K562 (cell line): ENCODE data around the gene BET1L. TPM values are rescaled to one million over a fixed set of nuclear protein-coding genes. Genes with fewer than 3 reads are reported as not detected.

ENCODE experiments used
- ATAC-seq: fragments of 200-7000 bp; cut with Tn5 transposase; 3 replicates; pipeline ENCODE4 v1.9.1; 2020; ENCODE audit warnings: moderate library complexity
- BruUV-seq: library from RNA; stranded (reverse); fragments of 400-500 nt; replicated peaks from 2 replicates; lab custom pipeline; 2021; lab: Mats Ljungman, UMichigan
- CTCF ChIA-PET: fragments of 300-600 bp; formaldehyde crosslinking; extraction: SDS; loops from one replicate; lab custom pipeline; 2021; ENCODE audit warnings: low intra/inter-chr PET ratio; lab: Yijun Ruan, JAX
- POLR2A ChIA-PET: fragments of 300-600, 350-650 bp; sonication (Branson Sonifier 250); formaldehyde crosslinking; extraction: SDS; loops from one replicate; lab custom pipeline; 2021; ENCODE audit warnings: antibody characterized with exemption, inconsistent platforms; lab: Yijun Ruan, JAX
- DNase-seq, 4 experiments: peaks; one replicate each; pipeline versions ENCODE4 v3.0.0 to v3.0.0-alpha.2; 2011 to 2018; ENCODE audit warnings: low spot score in 3 of 4, mixed read lengths in 3 of 4; ENCODE audit errors: extremely low read depth in 1 of 4
- FAIRE-seq: peaks from 2 replicates; lab custom pipeline; 2011; peaks lifted over from hg19 to GRCh38; lab: Jason Lieb, UNC
- H2AFZ ChIP-seq: 2 replicates; pipeline ENCODE4 v1.6.0; 2011; ENCODE audit warnings: low read depth, low read length, control low read depth, inconsistent platforms
- H3K27ac ChIP-seq: fragments of 200-600 bp; 3 replicates; pipeline ENCODE4 v1.8.0; 2011; ENCODE audit warnings: low read depth, mild to moderate bottlenecking, control low read depth, inconsistent platforms, low read length, moderate library complexity, mixed read lengths; ENCODE audit errors: extremely low read depth
- H3K27me3 ChIP-seq, 2 experiments: fragments of 300-600 bp in 1 of 2; 2 replicates in 1 of 2; 3 replicates in 1 of 2; pipeline versions ENCODE4 v1.6.0 to v1.8.0; 2011; ENCODE audit warnings: inconsistent platforms in 2 of 2, low read length in 2 of 2, mild to moderate bottlenecking in 1 of 2, mixed read lengths in 1 of 2, moderate library complexity in 1 of 2; ENCODE audit not compliant: control insufficient read depth in 2 of 2, insufficient read depth in 2 of 2
- H3K36me3 ChIP-seq: fragments of 300-600 bp; 3 replicates; pipeline ENCODE4 v1.8.0; 2011; ENCODE audit warnings: mild to moderate bottlenecking, low read length, inconsistent platforms; ENCODE audit not compliant: control insufficient read depth, insufficient read depth
- H3K4me1 ChIP-seq, 2 experiments: fragments of 200-600 bp in 1 of 2; replicated peaks in 1 of 2; 2 replicates in 1 of 2; 3 replicates in 1 of 2; pipeline versions ENCODE4 v1.5.1 to v1.8.0; 2011; ENCODE audit warnings: inconsistent platforms in 2 of 2, low read length in 2 of 2, mild to moderate bottlenecking in 1 of 2, mixed read lengths in 1 of 2, moderate library complexity in 1 of 2; ENCODE audit not compliant: control insufficient read depth in 2 of 2, insufficient read depth in 2 of 2
- H3K4me2 ChIP-seq: 2 replicates; pipeline ENCODE4 v1.6.1; 2011; ENCODE audit warnings: low read length, control low read depth, inconsistent platforms, mixed read lengths; ENCODE audit not compliant: insufficient read depth
- H3K4me3 ChIP-seq: fragments of 200-600 bp; sonication (generic), shearing (Covaris generic); 2 replicates; pipeline ENCODE4 v1.5.1; 2016; ENCODE audit warnings: control low read depth, inconsistent platforms
- H3K79me2 ChIP-seq: fragments of 200-600 bp; 3 replicates; pipeline ENCODE4 v1.8.0; 2011; ENCODE audit warnings: low read length, inconsistent platforms; ENCODE audit not compliant: control insufficient read depth, insufficient read depth
- H3K9ac ChIP-seq, 2 experiments: 2 replicates each; pipeline versions ENCODE4 v1.6.0 to v1.6.1; 2011; ENCODE audit warnings: low read depth in 2 of 2, low read length in 2 of 2, control low read depth in 1 of 2, inconsistent platforms in 1 of 2, mild to moderate bottlenecking in 1 of 2, mixed read lengths in 1 of 2; ENCODE audit not compliant: insufficient read depth in 1 of 2
- H3K9me1 ChIP-seq: one replicate; pipeline ENCODE4 v1.6.0; 2011; ENCODE audit warnings: inconsistent platforms, mild to moderate bottlenecking, low read length, moderate library complexity; ENCODE audit not compliant: control insufficient read depth, insufficient read depth
- H3K9me3 ChIP-seq: replicated peaks from 2 replicates; pipeline ENCODE4 v1.5.1; 2011; ENCODE audit warnings: low read depth, low read length, inconsistent platforms; ENCODE audit not compliant: control insufficient read depth, insufficient read depth
- H4K20me1 ChIP-seq: replicated peaks from 2 replicates; pipeline ENCODE4 v1.6.1; 2011; ENCODE audit warnings: low read length, inconsistent platforms, mixed read lengths; ENCODE audit not compliant: control insufficient read depth, insufficient read depth
- HBP1 ChIP-seq: fragments of 450-650 bp; formaldehyde crosslinking; IDR thresholded peaks from 2 replicates; pipeline ENCODE4 v1.4.0; 2022; ENCODE audit warnings: missing genetic modification characterization
- HMGXB4 ChIP-seq: sonication (generic); formaldehyde crosslinking; IDR thresholded peaks from 2 replicates; pipeline ENCODE4 v1.8.1; 2023; ENCODE audit warnings: mild to moderate bottlenecking, missing genetic modification reagents
- RNF219 ChIP-seq: fragments of 250-450 bp; sonication (Bioruptor Pico); IDR thresholded peaks from 2 replicates; pipeline ENCODE4 v1.5.0; 2022; ENCODE audit warnings: mild to moderate bottlenecking
- ZFX ChIP-seq: sonication (generic); formaldehyde crosslinking; IDR thresholded peaks from 2 replicates; pipeline ENCODE4 v1.8.0; 2022; ENCODE audit warnings: mild to moderate bottlenecking, missing genetic modification reagents, moderate library complexity
- ZMIZ1 ChIP-seq, 2 experiments: fragments of 150-350 bp in 1 of 2; IDR thresholded peaks; 2 replicates each; pipeline ENCODE4 v1.6.1; 2012 to 2016; ENCODE audit warnings: low read depth in 2 of 2, low read length in 2 of 2, mild to moderate bottlenecking in 1 of 2, moderate library complexity in 1 of 2
- ZNF780A ChIP-seq: fragments of 250-450 bp; sonication (Bioruptor Pico); IDR thresholded peaks from 2 replicates; pipeline ENCODE4 v1.5.0; 2021; ENCODE audit warnings: mild to moderate bottlenecking
- WGBS: fragments of 100-300 bp; shearing (Covaris generic); methylation state at CpG from one replicate; pipeline ENCODE4 v1.1.6; 2016; ENCODE audit warnings: low coverage, mixed read lengths; ENCODE audit not compliant: insufficient coverage; ENCODE audit errors: missing lambda C conversion rate; 5-methylcytosine and 5-hydroxymethylcytosine counted together
- in situ Hi-C: fragments of 300-500 bp; cut with MboI; formaldehyde crosslinking; loops from 4 replicates; pipeline ENCODE4 v1.15.0; 2018; ENCODE audit warnings: inconsistent platforms, mixed read lengths
- intact Hi-C: fragments of 100-400 bp; cut with micrococcal nuclease; formaldehyde crosslinking; loops from 2 replicates; pipeline ENCODE4 v1.14.2; 2022
- polyA plus RNA-seq, 8 experiments: library from polyadenylated mRNA; depleted of rRNA in 4 of 8; stranded (reverse) in 5 of 8; unstranded in 3 of 8; fragments of >200 nt; fragmentation: Nextera tagmentation in 2 of 8; fragmentation: Illumina TruSeq in 1 of 8; extraction: Ambion mirVana in 2 of 8; extraction: Trizol in 1 of 8; gene quantifications; 2 replicates each; pipeline versions ENCODE4 v1.2.1 to v1.2.3, GENCODE V29; 2011 to 2014; ENCODE audit warnings: inconsistent platforms in 1 of 8, missing spikeins in 1 of 8
- total RNA-seq, 7 experiments: library from RNA; depleted of rRNA in 6 of 7; stranded (reverse); fragments of >200 nt in 6 of 7; fragmentation: Illumina TruSeq in 2 of 7; extraction: Trizol in 2 of 7; gene quantifications; 2 replicates each; pipeline versions ENCODE4 v1.2.1 to v1.2.3, GENCODE V29; 2011 to 2021; ENCODE audit warnings: low replicate concordance in 1 of 7

BET1L gene
- total and polyA plus RNA-seq, 9 of the 15 experiments (the other 6 are each of a cell fraction or from before 2014, with no cell fraction given): 9.9 to 69.1 (median 19.9) TPM

GRCh38 chr11:225734-226453, 18.7 kb upstream of the BET1L start:
- CTCF ChIA-PET: no interaction called here
- no peak for TF ChIP-seq ZFX (CRISPR knock-in tag)
- TF ChIP-seq RNF219 (CRISPR knock-in tag): no peak
- TF ChIP-seq HBP1 (CRISPR knock-in tag): no peak
- TF ChIP-seq ZNF780A (CRISPR knock-in tag): no peak
- no peak for TF ChIP-seq ZMIZ1 (IDR thresholded peaks at IDR 0.05; ENCODE audit: low read depth in 2 of 2, low read length in 2 of 2)
- no peak for TF ChIP-seq HMGXB4
- TF ChIP-seq, all 486 proteins: peak for 0
- Histone ChIP-seq H3K27me3 (no peaks in the 10 kb centered on the region), H4K20me1 (no peaks in the 10 kb centered on the region), H3K4me3 (no peak overlapping the region), H2AFZ (no peak overlapping the region), H3K79me2 (peaks cover 3% of the 10 kb centered on the region; the same call in 1 of the 3 replicates), H3K4me1 (peaks cover 10 to 16% of the 10 kb centered on the region in 2 experiments; a peak in 4 of 5 replicates), H3K27ac (peak overlapping the region; percentile 24; the same call in 1 of the 3 replicates), H3K9me1 (no peaks in the 10 kb centered on the region), H3K36me3 (peaks cover 35% of the 10 kb centered on the region; the same call in 2 of the 3 replicates), H3K9me3 (peaks cover 7% of the 10 kb centered on the region), H3K9ac (no peak overlapping the region), H3K4me2 (no peak overlapping the region)
- DNase-seq (no peak), FAIRE-seq (no peak), ATAC-seq (no peak)
- POLR2A ChIA-PET: no interaction called here
- no TSS peak for BruUV-seq
- in situ Hi-C loops (no loop called here), intact Hi-C loops (no loop called here)
- WGBS: 97% methylated on average over 8 of the region's 10 CpGs
